Panc1 (cell line): ENCODE data around the gene TAB2. TPM values are rescaled to one million over a fixed set of nuclear protein-coding genes. Genes with fewer than 3 reads are reported as not detected.

Experiments used
- ATAC-seq: fragments of 200-7000 bp; cut with Tn5 transposase; 2 replicates; pipeline ENCODE4 v1.9.1; 2020; ENCODE audit warnings: mild to moderate bottlenecking, moderate library complexity
- BruUV-seq: library from RNA; stranded (reverse); fragments of 400-500 nt; replicated peaks from 2 replicates; lab custom pipeline; 2021; lab: Mats Ljungman, UMichigan
- CTCF ChIA-PET: fragments of 300-600 bp; sonication (Branson Sonifier 250); formaldehyde crosslinking; loops from one replicate; lab custom pipeline; 2022; ENCODE audit warnings: antibody characterized with exemption; lab: Charles Lee
- POLR2A ChIA-PET: fragments of 300-600 bp; sonication (Branson Sonifier 250); formaldehyde crosslinking; loops from one replicate; lab custom pipeline; 2022; ENCODE audit warnings: antibody characterized with exemption; lab: Charles Lee
- DNase-seq: peaks from one replicate; pipeline ENCODE4 v3.0.0-alpha.2; 2010; ENCODE audit warnings: low read depth, low spot score
- H3K27ac ChIP-seq: 2 replicates; pipeline ENCODE4 v1.5.1; 2011; ENCODE audit warnings: mild to moderate bottlenecking, low read length, inconsistent platforms
- H3K27me3 ChIP-seq: fragments of 200-500 bp; sonication (Bioruptor generic); 2 replicates; pipeline ENCODE4 v1.6.0; 2014; ENCODE audit warnings: low read length, inconsistent platforms; ENCODE audit not compliant: control insufficient read depth, insufficient read depth
- H3K36me3 ChIP-seq: fragments of 200-500 bp; sonication (Bioruptor generic); 2 replicates; pipeline ENCODE4 v1.5.1; 2014; ENCODE audit warnings: inconsistent platforms, mild to moderate bottlenecking, low read length, moderate library complexity; ENCODE audit not compliant: control insufficient read depth, insufficient read depth
- H3K4me1 ChIP-seq: 2 replicates; pipeline ENCODE4 v1.5.1; 2011; ENCODE audit warnings: inconsistent platforms, mild to moderate bottlenecking, low read length, moderate library complexity; ENCODE audit not compliant: control insufficient read depth, insufficient read depth
- H3K4me3 ChIP-seq, 2 experiments: 2 replicates each; pipeline ENCODE4 v1.5.1; 2011 to 2012; ENCODE audit warnings: low read depth in 2 of 2, low read length in 2 of 2, mild to moderate bottlenecking in 2 of 2, inconsistent platforms in 1 of 2, moderate library complexity in 1 of 2
- H3K9me3 ChIP-seq: fragments of 200-500 bp; sonication (Bioruptor generic); 2 replicates; pipeline ENCODE4 v1.5.1; 2014; ENCODE audit warnings: low read depth, mild to moderate bottlenecking, inconsistent platforms, low read length, moderate library complexity; ENCODE audit not compliant: control insufficient read depth, insufficient read depth
- POLR2AphosphoS5 ChIP-seq: IDR thresholded peaks from 2 replicates; pipeline ENCODE4 v1.6.1; 2012; ENCODE audit warnings: mild to moderate bottlenecking, low read depth, low read length, moderate library complexity
- SIN3A ChIP-seq: IDR thresholded peaks from 2 replicates; pipeline ENCODE4 v1.6.1; 2012; ENCODE audit warnings: low read depth, mild to moderate bottlenecking, low read length, moderate library complexity, borderline replicate concordance; ENCODE audit not compliant: insufficient read depth
- TCF7L2 ChIP-seq: IDR thresholded peaks from 2 replicates; pipeline ENCODE4 v1.6.1; 2011; ENCODE audit warnings: mild to moderate bottlenecking, low read depth, low read length, inconsistent platforms
- in situ Hi-C: cut with HindIII; loops from 2 replicates; pipeline ENCODE4 v1.10.0; 2016; ENCODE audit warnings: low sequenced_read_pairs, low pct_unique_long_range_greater_than_20kb
- intact Hi-C: fragments of 100-400 bp; cut with micrococcal nuclease; formaldehyde crosslinking; loops from one replicate; pipeline ENCODE4 v1.10.0; 2022; ENCODE audit not compliant: unreplicated experiment
- total RNA-seq: library from RNA; stranded (reverse); gene quantifications from one replicate; pipeline ENCODE4 v1.2.1, GENCODE V29; 2021; ENCODE audit not compliant: unreplicated experiment
- TF ChIP-seq, protein P1 (sequence below), 2 experiments: IDR thresholded peaks; 2 replicates each; pipeline ENCODE4 v1.6.1; 2011 to 2012; ENCODE audit warnings: low read depth in 2 of 2, control low read depth in 1 of 2, low read length in 1 of 2, mild to moderate bottlenecking in 1 of 2, moderate library complexity in 1 of 2; ENCODE audit not compliant: insufficient read depth in 1 of 2
- TF ChIP-seq, protein P2 (sequence below): fragments of 450-650 bp; IDR thresholded peaks from 2 replicates; pipeline ENCODE4 v1.5.1; 2017; ENCODE audit warnings: mild to moderate bottlenecking

Gene TAB2
- total RNA-seq, 1 experiment from 2014 or later: 47.2 TPM

DNA sequence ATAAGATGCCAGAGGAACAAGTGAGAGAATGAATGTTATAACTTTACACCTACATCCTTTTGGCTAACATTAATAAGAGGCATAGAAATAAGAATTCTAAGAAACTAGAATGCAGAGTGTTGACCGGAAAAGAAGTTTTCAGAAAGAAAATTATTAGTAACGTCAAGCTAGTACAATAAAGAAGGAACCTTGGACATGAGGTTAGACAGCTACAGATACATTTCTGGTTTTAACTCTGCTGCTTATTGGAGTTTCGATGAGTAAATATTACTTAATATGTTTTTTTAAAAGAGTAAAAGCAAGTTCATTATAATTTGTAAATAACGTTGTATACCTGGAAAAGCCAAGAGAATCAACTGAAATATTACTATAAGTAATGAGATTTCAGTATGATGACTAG lies 22.7 kb downstream of the TAB2 start:
- ChIA-PET POLR2A (no interaction called here), CTCF (no interaction called here)
- DNase-seq (no peak), ATAC-seq (no peak)
- Histone ChIP-seq H3K4me3 (no peak overlapping the region), H3K9me3 (no peaks in the 10 kb centered on the region), H3K27ac (no peak overlapping the region), H3K36me3 (no peaks in the 10 kb centered on the region), H3K27me3 (no peaks in the 10 kb centered on the region), H3K4me1 (peaks cover 22% of the 10 kb centered on the region)
- TF ChIP-seq, protein P1, sequence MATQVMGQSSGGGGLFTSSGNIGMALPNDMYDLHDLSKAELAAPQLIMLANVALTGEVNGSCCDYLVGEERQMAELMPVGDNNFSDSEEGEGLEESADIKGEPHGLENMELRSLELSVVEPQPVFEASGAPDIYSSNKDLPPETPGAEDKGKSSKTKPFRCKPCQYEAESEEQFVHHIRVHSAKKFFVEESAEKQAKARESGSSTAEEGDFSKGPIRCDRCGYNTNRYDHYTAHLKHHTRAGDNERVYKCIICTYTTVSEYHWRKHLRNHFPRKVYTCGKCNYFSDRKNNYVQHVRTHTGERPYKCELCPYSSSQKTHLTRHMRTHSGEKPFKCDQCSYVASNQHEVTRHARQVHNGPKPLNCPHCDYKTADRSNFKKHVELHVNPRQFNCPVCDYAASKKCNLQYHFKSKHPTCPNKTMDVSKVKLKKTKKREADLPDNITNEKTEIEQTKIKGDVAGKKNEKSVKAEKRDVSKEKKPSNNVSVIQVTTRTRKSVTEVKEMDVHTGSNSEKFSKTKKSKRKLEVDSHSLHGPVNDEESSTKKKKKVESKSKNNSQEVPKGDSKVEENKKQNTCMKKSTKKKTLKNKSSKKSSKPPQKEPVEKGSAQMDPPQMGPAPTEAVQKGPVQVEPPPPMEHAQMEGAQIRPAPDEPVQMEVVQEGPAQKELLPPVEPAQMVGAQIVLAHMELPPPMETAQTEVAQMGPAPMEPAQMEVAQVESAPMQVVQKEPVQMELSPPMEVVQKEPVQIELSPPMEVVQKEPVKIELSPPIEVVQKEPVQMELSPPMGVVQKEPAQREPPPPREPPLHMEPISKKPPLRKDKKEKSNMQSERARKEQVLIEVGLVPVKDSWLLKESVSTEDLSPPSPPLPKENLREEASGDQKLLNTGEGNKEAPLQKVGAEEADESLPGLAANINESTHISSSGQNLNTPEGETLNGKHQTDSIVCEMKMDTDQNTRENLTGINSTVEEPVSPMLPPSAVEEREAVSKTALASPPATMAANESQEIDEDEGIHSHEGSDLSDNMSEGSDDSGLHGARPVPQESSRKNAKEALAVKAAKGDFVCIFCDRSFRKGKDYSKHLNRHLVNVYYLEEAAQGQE (IDR thresholded peaks at IDR 0.05; ENCODE audit: insufficient read depth in 1 of 2, low read depth in 2 of 2, low read length in 1 of 2): no peak
- no peak for TF ChIP-seq POLR2AphosphoS5
- TF ChIP-seq, protein P2, sequence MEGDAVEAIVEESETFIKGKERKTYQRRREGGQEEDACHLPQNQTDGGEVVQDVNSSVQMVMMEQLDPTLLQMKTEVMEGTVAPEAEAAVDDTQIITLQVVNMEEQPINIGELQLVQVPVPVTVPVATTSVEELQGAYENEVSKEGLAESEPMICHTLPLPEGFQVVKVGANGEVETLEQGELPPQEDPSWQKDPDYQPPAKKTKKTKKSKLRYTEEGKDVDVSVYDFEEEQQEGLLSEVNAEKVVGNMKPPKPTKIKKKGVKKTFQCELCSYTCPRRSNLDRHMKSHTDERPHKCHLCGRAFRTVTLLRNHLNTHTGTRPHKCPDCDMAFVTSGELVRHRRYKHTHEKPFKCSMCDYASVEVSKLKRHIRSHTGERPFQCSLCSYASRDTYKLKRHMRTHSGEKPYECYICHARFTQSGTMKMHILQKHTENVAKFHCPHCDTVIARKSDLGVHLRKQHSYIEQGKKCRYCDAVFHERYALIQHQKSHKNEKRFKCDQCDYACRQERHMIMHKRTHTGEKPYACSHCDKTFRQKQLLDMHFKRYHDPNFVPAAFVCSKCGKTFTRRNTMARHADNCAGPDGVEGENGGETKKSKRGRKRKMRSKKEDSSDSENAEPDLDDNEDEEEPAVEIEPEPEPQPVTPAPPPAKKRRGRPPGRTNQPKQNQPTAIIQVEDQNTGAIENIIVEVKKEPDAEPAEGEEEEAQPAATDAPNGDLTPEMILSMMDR: no peak
- intact Hi-C loops (no loop called here), in situ Hi-C loops (no loop called here)
- no TSS peak for BruUV-seq

DNA sequence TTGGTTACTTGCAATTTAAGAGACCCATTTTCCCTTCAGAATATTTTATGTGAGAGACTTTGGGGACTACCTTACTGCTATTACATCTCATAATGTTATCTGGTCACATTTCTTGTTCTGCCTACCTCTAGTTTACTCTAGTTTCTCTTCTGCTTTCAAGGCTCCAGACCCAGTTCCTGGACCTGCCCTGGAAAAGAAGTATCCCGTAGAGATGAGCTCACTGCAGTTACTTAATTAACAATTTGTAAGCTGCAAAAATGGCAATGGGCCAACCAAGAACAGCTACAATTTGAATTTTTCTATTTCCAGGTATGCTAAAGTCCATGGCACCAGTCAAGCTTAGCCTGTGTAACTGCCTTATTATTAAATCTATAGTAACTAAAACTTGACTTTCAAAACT lies 25.0 kb downstream of the TAB2 start:
- H3K36me3 ChIP-seq: no peaks in the 10 kb centered on the region
- ChIA-PET POLR2A (no interaction called here), CTCF (no interaction called here)
- in situ Hi-C loops (no loop called here), intact Hi-C loops (no loop called here)
- H3K4me1 ChIP-seq: peaks cover 8% of the 10 kb centered on the region
- DNase-seq (no peak), ATAC-seq (no peak)
- H3K27me3 ChIP-seq: no peaks in the 10 kb centered on the region
- H3K9me3 ChIP-seq: no peaks in the 10 kb centered on the region
- no peak overlapping the region for H3K4me3 ChIP-seq
- BruUV-seq: no TSS peak
- H3K27ac ChIP-seq: no peak overlapping the region
- TF ChIP-seq TCF7L2 (no peak), SIN3A (no peak), POLR2AphosphoS5 (no peak)
- TF ChIP-seq, protein P1 (IDR thresholded peaks at IDR 0.05; ENCODE audit: insufficient read depth in 1 of 2, low read depth in 2 of 2, low read length in 1 of 2): no peak
- TF ChIP-seq, protein P2: no peak
